ENCODE measurements around the gene MRPL52. TPM values are rescaled to one million over a fixed set of nuclear protein-coding genes. Genes with fewer than 3 reads are reported as not detected.

MRPL52 gene
- total and polyA plus RNA-seq, 4 donors, result 37.2 to 56.0 (median 48.2) TPM

DNA sequence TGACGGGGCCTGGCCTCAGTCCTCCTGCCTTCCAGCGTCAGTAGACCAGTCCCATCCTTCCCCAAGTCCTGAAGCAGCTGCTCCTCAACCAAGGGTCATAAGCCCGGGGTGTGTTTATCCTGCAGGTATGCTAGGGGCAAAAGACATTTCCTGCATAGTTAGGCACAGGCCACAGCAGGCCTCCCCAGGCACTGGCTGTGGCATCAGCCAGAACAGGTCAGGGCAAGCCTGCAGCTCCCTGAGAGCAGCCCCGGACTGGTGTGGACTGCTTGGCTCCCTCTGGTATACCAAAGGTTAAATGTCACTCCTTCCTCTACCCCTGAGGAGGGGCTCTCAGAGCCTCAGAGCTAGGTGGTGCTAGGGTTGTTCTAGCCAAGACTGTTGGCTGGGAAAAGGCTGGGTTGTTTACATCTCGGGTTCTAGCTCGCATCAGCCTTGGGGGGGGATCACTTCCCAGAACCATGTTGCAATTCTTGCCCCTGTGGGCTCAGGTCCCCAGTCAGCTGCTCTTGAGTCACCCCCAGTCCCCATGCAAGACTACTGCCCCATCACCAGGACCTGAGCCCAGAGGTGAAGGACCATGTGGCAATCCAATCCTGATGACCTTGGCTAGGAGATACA, 9.6 kb downstream of the MRPL52 start:
- H3K36me3 ChIP-seq (ENCODE audit: control insufficient read depth in 1 of 2, insufficient read depth in 2 of 2, low read length in 1 of 2), result peaks cover 0 to 7% of the 10 kb centered on the region in 2 donors
- WGBS, 2 donors, result 18 to 20% methylated on average over 6 of the region's 6 CpGs
- peak overlapping the region in 1 of 2 donors; percentile 62 for H3K27ac ChIP-seq (ENCODE audit: low read depth in 1 of 2, low read length in 2 of 2)
- peak overlapping the region in 1 of 2 donors; percentile 5 for H3K4me3 ChIP-seq (ENCODE audit: low read length in 2 of 2)
- intact Hi-C loops (cut with DNase I), result loop anchor here in 1 of 2 donors (10.0 kb wide), 1 partner anchor 66 kb away; no protein-coding TSS in a partner anchor
- H3K9me3 ChIP-seq (ENCODE audit: control insufficient read depth, low read length), result no peaks in the 10 kb centered on the region
- H3K4me1 ChIP-seq (ENCODE audit: control insufficient read depth in 1 of 2, insufficient read depth in 2 of 2, low read length in 2 of 2), result no peaks in the 10 kb centered on the region
- H3K27me3 ChIP-seq (ENCODE audit: control insufficient read depth in 1 of 2, insufficient read depth in 2 of 2, low read length in 1 of 2), result no peaks in the 10 kb centered on the region
- DNase-seq (peak in 1 of 2 donors; percentile 56), ATAC-seq (ENCODE audit: low FRiP score) (no peak)

DNA sequence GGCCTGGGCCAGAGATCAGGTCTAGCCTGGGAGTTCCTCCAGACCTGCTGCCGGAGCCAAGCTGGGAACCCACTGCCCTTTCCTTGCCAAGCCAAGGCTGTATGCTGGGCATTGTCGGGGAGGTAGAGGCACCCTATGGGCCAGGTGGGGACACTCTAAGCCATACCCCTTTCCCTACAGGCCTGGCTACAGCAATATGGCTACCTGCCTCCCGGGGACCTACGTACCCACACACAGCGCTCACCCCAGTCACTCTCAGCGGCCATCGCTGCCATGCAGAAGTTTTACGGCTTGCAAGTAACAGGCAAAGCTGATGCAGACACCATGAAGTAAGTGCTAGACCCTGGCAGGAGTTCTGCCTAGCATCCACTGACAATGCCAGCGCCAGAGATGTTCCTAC, 11.6 kb downstream of the MRPL52 start:
- Histone ChIP-seq H3K9me3 (ENCODE audit: control insufficient read depth, low read length) (no peaks in the 10 kb centered on the region), H3K4me3 (ENCODE audit: low read length in 2 of 2) (no peak overlapping the region), H3K27me3 (ENCODE audit: control insufficient read depth in 1 of 2, insufficient read depth in 2 of 2, low read length in 1 of 2) (no peaks in the 10 kb centered on the region), H3K4me1 (ENCODE audit: control insufficient read depth in 1 of 2, insufficient read depth in 2 of 2, low read length in 2 of 2) (no peaks in the 10 kb centered on the region), H3K36me3 (ENCODE audit: control insufficient read depth in 1 of 2, insufficient read depth in 2 of 2, low read length in 1 of 2) (peaks cover 0 to 17% of the 10 kb centered on the region in 2 donors), H3K27ac (ENCODE audit: low read depth in 1 of 2, low read length in 2 of 2) (no peak overlapping the region)
- peak in 1 of 2 donors; percentile 67 for DNase-seq
- no peak for ATAC-seq (ENCODE audit: low FRiP score)
- intact Hi-C loops (cut with DNase I), result no loop called here
- WGBS, 2 donors, result 78 to 81% methylated on average over 9 of the region's 9 CpGs

DNA sequence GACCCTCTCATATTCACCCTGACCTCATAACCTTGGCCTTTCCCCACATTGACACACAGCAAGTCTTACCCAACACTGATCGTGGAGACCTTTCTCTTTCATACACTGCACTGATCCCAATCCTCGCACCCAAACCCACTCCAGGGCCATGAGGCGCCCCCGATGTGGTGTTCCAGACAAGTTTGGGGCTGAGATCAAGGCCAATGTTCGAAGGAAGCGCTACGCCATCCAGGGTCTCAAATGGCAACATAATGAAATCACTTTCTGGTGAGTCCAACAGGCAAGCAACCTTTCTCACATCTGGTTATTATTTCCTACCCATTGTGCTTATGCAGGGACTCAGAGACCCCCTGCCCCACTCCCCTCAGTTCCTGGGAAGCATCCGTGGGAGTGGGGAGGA, 12.1 kb downstream of the MRPL52 start:
- DNase-seq (peak in 1 of 2 donors; percentile 33), ATAC-seq (ENCODE audit: low FRiP score) (no peak)
- no peaks in the 10 kb centered on the region for H3K9me3 ChIP-seq (ENCODE audit: control insufficient read depth, low read length)
- no peaks in the 10 kb centered on the region for H3K4me1 ChIP-seq (ENCODE audit: control insufficient read depth in 1 of 2, insufficient read depth in 2 of 2, low read length in 2 of 2)
- intact Hi-C loops (cut with DNase I), result no loop called here
- H3K27ac ChIP-seq (ENCODE audit: low read depth in 1 of 2, low read length in 2 of 2), result no peak overlapping the region
- H3K36me3 ChIP-seq (ENCODE audit: control insufficient read depth in 1 of 2, insufficient read depth in 2 of 2, low read length in 1 of 2), result peaks cover 0 to 17% of the 10 kb centered on the region in 2 donors
- WGBS, 2 donors, result 85 to 87% methylated on average over 8 of the region's 8 CpGs
- no peak overlapping the region for H3K4me3 ChIP-seq (ENCODE audit: low read length in 2 of 2)
- H3K27me3 ChIP-seq (ENCODE audit: control insufficient read depth in 1 of 2, insufficient read depth in 2 of 2, low read length in 1 of 2), result no peaks in the 10 kb centered on the region

DNA sequence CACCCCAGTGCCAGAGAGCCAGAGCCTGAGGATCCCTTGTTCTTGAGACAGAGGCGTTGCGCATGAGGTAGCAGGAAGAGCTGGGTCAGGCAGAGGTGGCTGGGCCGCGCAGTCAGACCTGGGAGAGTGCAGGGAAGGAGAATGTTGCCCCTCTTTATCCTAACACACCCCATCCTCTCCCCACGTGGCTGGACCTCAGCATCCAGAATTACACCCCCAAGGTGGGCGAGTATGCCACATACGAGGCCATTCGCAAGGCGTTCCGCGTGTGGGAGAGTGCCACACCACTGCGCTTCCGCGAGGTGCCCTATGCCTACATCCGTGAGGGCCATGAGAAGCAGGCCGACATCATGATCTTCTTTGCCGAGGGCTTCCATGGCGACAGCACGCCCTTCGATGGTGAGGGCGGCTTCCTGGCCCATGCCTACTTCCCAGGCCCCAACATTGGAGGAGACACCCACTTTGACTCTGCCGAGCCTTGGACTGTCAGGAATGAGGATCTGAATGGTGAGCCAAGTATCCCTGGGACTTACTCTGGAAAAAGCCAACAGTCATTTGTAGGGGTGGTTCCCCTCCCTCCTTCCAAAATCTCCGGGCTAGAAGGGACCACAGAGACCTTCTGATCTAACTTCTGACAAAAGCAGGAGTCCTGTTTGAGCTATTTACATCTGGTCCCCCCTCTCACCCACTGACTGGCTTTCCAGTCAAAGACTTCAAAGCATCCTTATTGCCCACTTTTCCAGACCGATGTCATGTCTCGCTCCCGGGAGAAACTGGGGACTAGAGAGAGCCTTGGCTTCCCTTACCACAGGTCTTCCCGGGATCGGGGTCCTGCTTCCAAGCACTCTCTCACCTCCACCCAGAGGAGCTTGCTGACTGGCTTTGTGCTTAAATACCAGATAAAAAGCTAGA, 12.8 kb downstream of the MRPL52 start:
- WGBS, 2 donors, result 77 to 82% methylated on average over 28 of the region's 28 CpGs
- intact Hi-C loops (cut with DNase I), result no loop called here
- Histone ChIP-seq H3K9me3 (ENCODE audit: control insufficient read depth, low read length) (no peaks in the 10 kb centered on the region), H3K4me3 (ENCODE audit: low read length in 2 of 2) (no peak overlapping the region), H3K27ac (ENCODE audit: low read depth in 1 of 2, low read length in 2 of 2) (no peak overlapping the region), H3K36me3 (ENCODE audit: control insufficient read depth in 1 of 2, insufficient read depth in 2 of 2, low read length in 1 of 2) (peaks cover 0 to 17% of the 10 kb centered on the region in 2 donors), H3K4me1 (ENCODE audit: control insufficient read depth in 1 of 2, insufficient read depth in 2 of 2, low read length in 2 of 2) (no peaks in the 10 kb centered on the region), H3K27me3 (ENCODE audit: control insufficient read depth in 1 of 2, insufficient read depth in 2 of 2, low read length in 1 of 2) (no peaks in the 10 kb centered on the region)
- peak in 1 of 2 donors; percentile 65 for DNase-seq
- no peak for ATAC-seq (ENCODE audit: low FRiP score)

DNA sequence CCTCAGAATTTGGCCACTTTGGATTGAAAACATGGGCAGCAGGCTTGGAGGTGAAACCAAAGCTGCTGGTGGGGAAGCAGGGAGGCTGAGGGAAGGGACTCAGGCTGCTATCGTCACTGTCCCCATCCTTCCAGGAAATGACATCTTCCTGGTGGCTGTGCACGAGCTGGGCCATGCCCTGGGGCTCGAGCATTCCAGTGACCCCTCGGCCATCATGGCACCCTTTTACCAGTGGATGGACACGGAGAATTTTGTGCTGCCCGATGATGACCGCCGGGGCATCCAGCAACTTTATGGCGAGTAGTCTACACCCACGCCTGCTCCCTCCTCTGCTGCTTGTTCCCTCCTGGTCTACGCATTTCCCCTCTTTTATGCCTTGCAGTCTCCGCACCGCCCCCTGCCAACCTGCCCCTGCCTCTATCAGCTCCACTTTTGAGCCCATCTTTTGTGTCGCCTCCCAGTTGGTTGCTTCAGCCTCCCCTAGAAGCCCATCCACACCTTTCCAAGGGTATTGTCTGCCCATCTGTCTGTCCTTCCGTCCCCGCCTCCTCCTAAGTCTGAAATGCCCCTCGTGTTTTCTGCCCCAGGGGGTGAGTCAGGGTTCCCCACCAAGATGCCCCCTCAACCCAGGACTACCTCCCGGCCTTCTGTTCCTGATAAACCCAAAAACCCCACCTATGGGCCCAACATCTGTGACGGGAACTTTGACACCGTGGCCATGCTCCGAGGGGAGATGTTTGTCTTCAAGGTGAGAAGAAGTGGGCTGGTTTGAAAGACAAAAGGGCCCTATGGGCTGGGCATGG, 13.6 kb downstream of the MRPL52 start:
- H3K4me1 ChIP-seq (ENCODE audit: control insufficient read depth in 1 of 2, insufficient read depth in 2 of 2, low read length in 2 of 2), result no peaks in the 10 kb centered on the region
- peaks cover 0 to 17% of the 10 kb centered on the region in 2 donors for H3K36me3 ChIP-seq (ENCODE audit: control insufficient read depth in 1 of 2, insufficient read depth in 2 of 2, low read length in 1 of 2)
- WGBS, 2 donors, result 81 to 84% methylated on average over 21 of the region's 21 CpGs
- ATAC-seq (ENCODE audit: low FRiP score) (no peak), DNase-seq (peak in 1 of 2 donors; percentile 46)
- no peak overlapping the region for H3K27ac ChIP-seq (ENCODE audit: low read depth in 1 of 2, low read length in 2 of 2)
- intact Hi-C loops (cut with DNase I), result no loop called here
- no peaks in the 10 kb centered on the region for H3K27me3 ChIP-seq (ENCODE audit: control insufficient read depth in 1 of 2, insufficient read depth in 2 of 2, low read length in 1 of 2)
- H3K4me3 ChIP-seq (ENCODE audit: low read length in 2 of 2), result no peak overlapping the region
- no peaks in the 10 kb centered on the region for H3K9me3 ChIP-seq (ENCODE audit: control insufficient read depth, low read length)

DNA sequence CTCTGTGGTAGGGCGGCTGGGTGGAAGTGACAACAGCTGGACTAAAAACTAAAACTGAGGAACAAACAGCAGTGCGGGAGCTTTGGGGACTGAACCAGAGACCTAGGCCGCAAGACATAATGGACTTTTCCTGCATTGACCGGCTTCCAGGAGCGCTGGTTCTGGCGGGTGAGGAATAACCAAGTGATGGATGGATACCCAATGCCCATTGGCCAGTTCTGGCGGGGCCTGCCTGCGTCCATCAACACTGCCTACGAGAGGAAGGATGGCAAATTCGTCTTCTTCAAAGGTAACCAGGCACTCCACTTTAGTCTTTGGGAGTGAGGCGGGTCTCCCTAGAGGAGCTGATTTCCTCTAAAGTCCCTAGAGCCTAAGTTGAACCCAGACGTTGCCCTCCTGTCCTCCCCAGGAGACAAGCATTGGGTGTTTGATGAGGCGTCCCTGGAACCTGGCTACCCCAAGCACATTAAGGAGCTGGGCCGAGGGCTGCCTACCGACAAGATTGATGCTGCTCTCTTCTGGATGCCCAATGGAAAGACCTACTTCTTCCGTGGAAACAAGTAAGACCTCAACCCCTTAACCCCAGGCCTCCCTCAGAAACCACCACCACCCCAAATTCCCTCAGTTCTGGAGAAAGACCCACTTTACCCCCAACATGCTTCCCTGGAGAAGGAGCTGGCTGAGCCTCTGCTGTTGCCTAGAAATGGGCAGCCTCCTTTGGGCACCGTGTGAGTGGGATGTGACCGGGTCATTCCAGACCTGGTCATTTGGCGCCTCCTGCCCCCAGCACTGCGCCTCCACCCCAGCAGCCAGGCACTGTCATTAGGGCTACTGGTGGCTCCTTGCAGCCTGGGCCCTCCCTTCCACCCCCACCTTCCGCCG, 14.8 kb downstream of the MRPL52 start:
- H3K4me3 ChIP-seq (ENCODE audit: low read length in 2 of 2), result no peak overlapping the region
- no peak overlapping the region for H3K27ac ChIP-seq (ENCODE audit: low read depth in 1 of 2, low read length in 2 of 2)
- peak in 1 of 2 donors; percentile 62 for DNase-seq
- intact Hi-C loops (cut with DNase I), result no loop called here
- no peaks in the 10 kb centered on the region for H3K27me3 ChIP-seq (ENCODE audit: control insufficient read depth in 1 of 2, insufficient read depth in 2 of 2, low read length in 1 of 2)
- no peaks in the 10 kb centered on the region for H3K9me3 ChIP-seq (ENCODE audit: control insufficient read depth, low read length)
- WGBS, 2 donors, result 79 to 83% methylated on average over 22 of the region's 22 CpGs
- peaks cover 0 to 17% of the 10 kb centered on the region in 2 donors for H3K36me3 ChIP-seq (ENCODE audit: control insufficient read depth in 1 of 2, insufficient read depth in 2 of 2, low read length in 1 of 2)
- ATAC-seq (ENCODE audit: low FRiP score), result no peak
- no peaks in the 10 kb centered on the region for H3K4me1 ChIP-seq (ENCODE audit: control insufficient read depth in 1 of 2, insufficient read depth in 2 of 2, low read length in 2 of 2)

DNA sequence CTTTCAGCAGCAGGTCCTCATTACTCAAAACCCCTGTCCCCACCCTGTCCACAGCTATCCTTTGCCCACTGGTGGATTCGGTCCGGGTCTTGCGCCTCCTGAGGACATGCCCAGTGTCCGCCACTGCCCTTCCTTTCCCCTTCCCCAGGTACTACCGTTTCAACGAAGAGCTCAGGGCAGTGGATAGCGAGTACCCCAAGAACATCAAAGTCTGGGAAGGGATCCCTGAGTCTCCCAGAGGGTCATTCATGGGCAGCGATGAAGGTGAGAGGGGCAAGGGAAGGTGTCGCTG, 15.4 kb downstream of the MRPL52 start:
- peaks cover 0 to 17% of the 10 kb centered on the region in 2 donors for H3K36me3 ChIP-seq (ENCODE audit: control insufficient read depth in 1 of 2, insufficient read depth in 2 of 2, low read length in 1 of 2)
- H3K27me3 ChIP-seq (ENCODE audit: control insufficient read depth in 1 of 2, insufficient read depth in 2 of 2, low read length in 1 of 2), result no peaks in the 10 kb centered on the region
- intact Hi-C loops (cut with DNase I), result no loop called here
- H3K4me1 ChIP-seq (ENCODE audit: control insufficient read depth in 1 of 2, insufficient read depth in 2 of 2, low read length in 2 of 2), result no peaks in the 10 kb centered on the region
- no peak overlapping the region for H3K4me3 ChIP-seq (ENCODE audit: low read length in 2 of 2)
- H3K9me3 ChIP-seq (ENCODE audit: control insufficient read depth, low read length), result no peaks in the 10 kb centered on the region
- no peak overlapping the region for H3K27ac ChIP-seq (ENCODE audit: low read depth in 1 of 2, low read length in 2 of 2)
- 82 to 90% methylated on average over 9 of the region's 9 CpGs for WGBS, 2 donors
- ATAC-seq (ENCODE audit: low FRiP score) (no peak), DNase-seq (peak in 1 of 2 donors; percentile 38)
